SU-DHL-6 (cell line): ENCODE measurements around the gene IGF2.

Experiments used
- EZH2phosphoT487 ChIP-seq: fragments of 200-600 bp; sonication (generic), shearing (Covaris generic); conservative IDR thresholded peaks from 2 replicates; pipeline ENCODE4 v1.6.1; 2018; ENCODE audit warnings: mild to moderate bottlenecking, antibody characterized with exemption, low read length, moderate library complexity, mixed read lengths
- TF ChIP-seq, protein P1 (sequence below): fragments of 200-600 bp; sonication (generic); IDR thresholded peaks from one replicate; pipeline ENCODE4 v1.5.1; 2017; ENCODE audit warnings: antibody characterized with exemption, mild to moderate bottlenecking, low read length, moderate library complexity; ENCODE audit not compliant: insufficient read depth, poor library complexity, severe bottlenecking

DNA sequence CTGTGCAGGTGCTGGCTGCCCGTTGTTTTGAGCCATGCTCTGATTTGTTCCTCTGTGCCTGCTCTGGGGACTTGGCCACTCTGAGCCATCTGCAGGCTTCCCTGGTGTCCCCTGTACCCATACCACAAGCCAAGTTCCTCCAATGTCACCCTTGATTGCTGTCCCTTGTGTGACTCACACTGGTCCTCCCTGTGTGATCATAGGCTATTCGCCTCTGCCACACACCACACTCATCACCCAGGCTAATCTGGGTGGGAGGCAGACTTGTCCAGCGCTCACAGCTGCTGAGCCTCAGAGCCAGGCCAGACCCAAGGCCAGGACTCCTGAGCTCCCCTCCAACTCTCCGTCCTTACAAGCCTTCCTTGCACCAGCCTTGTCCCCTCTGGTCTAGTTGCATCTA, 31.7 kb downstream of the IGF2 start:
- TF ChIP-seq, protein P1, sequence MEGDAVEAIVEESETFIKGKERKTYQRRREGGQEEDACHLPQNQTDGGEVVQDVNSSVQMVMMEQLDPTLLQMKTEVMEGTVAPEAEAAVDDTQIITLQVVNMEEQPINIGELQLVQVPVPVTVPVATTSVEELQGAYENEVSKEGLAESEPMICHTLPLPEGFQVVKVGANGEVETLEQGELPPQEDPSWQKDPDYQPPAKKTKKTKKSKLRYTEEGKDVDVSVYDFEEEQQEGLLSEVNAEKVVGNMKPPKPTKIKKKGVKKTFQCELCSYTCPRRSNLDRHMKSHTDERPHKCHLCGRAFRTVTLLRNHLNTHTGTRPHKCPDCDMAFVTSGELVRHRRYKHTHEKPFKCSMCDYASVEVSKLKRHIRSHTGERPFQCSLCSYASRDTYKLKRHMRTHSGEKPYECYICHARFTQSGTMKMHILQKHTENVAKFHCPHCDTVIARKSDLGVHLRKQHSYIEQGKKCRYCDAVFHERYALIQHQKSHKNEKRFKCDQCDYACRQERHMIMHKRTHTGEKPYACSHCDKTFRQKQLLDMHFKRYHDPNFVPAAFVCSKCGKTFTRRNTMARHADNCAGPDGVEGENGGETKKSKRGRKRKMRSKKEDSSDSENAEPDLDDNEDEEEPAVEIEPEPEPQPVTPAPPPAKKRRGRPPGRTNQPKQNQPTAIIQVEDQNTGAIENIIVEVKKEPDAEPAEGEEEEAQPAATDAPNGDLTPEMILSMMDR, result no peak
- no peak for TF ChIP-seq EZH2phosphoT487
